ENCODE data around the gene GDNF.

- TF ChIP-seq EZH2 (IDR thresholded peaks at IDR 0.05; ENCODE audit: borderline replicate concordance, insufficient read depth, low read depth, low read length, poor library complexity, severe bottlenecking): no peak
- TF ChIP-seq CTCF (IDR thresholded peaks at IDR 0.05): no peak
Measured at GRCh38 chr5:37875051-37875787, 35.4 kb upstream of the GDNF start.
